AG10803 (cell line): ENCODE data around the gene NHP2.
"Not testable (repeated sequence)": the region's sequence is repeated elsewhere in the genome, so short reads cannot be mapped to it uniquely, and the experiment has no call there.

Experiments used
- DNase-seq: peaks from one replicate; pipeline ENCODE4 v3.0.0; 2010; ENCODE audit warnings: low read depth
- H3K4me3 ChIP-seq: 2 replicates; pipeline ENCODE4 v1.5.1; 2011; ENCODE audit warnings: mild to moderate bottlenecking, low read length, control low read depth
- TF ChIP-seq, protein P1 (sequence below): conservative IDR thresholded peaks from 2 replicates; pipeline ENCODE4 v1.5.1; 2011; ENCODE audit warnings: mild to moderate bottlenecking, low read length, control low read depth, inconsistent platforms

The NHP2 gene

DNA sequence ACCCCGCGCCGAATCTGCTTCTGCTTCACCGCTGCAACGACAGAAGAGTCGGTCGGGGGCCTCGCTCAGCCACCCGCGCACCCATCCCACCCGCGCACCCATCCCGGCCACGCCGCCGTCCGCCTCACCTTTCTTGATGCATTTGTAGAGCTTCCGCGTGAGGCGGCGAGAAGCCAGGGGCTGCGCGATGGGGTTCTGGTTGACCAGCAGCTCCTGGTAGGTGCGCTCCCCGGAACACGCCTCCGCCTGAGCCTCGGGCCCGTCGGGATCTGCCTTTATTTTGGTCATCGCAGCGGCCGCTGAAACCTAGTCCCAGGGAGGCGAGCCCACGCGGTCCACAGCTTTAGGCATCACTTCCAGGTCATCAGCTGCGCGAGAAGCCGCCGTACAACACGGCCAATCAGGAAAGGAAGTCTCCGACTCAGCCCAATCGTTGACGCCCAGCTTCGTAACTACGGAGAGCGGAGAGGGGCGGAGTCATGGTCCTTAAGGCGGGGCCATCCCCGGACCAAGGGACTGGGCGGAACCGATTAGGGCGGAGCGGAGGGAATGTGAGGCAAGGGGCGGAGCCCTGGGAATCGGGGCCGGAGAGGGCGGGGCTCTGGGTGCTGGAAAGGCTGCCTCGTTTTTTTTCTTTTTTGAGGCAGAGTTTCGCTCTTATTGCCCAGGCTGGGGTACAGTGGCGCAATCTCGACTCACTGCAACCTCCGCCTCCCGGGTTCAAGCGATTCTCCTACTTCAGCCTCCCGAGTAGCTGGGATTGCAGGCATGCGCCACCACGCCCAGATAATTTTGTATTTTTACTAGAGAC is at the start of gene NHP2:
Gene NHP2 (minus strand): TSS at position 356 of the 811 bp plus-strand sequence. CDS start 68 bp downstream, at position 288.
- peak within 1 kb of the TSS; percentile 84 for H3K4me3 ChIP-seq
- peak; percentile 98 for DNase-seq
- TF ChIP-seq, protein P1, sequence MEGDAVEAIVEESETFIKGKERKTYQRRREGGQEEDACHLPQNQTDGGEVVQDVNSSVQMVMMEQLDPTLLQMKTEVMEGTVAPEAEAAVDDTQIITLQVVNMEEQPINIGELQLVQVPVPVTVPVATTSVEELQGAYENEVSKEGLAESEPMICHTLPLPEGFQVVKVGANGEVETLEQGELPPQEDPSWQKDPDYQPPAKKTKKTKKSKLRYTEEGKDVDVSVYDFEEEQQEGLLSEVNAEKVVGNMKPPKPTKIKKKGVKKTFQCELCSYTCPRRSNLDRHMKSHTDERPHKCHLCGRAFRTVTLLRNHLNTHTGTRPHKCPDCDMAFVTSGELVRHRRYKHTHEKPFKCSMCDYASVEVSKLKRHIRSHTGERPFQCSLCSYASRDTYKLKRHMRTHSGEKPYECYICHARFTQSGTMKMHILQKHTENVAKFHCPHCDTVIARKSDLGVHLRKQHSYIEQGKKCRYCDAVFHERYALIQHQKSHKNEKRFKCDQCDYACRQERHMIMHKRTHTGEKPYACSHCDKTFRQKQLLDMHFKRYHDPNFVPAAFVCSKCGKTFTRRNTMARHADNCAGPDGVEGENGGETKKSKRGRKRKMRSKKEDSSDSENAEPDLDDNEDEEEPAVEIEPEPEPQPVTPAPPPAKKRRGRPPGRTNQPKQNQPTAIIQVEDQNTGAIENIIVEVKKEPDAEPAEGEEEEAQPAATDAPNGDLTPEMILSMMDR, result no peak

DNA sequence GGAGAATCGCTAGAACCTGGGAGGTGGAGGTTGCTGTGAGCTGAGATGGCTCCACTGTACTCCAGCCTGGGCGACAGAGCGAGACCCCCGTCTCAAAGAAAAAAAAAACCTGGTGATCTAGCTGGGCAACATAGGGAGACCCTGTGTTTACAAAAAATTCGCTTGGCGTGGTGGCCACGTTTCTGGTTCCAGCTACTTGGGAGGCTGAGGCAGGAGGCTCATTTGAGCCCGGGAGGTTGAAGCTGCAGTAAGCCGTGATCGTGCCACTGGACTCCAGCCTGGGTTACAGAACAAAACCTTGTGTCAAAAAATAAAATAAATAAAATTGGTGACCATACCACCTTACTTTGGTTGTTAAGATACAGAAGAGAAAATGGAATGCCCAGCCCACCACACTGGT is 48.9 kb upstream of the NHP2 start:
- H3K4me3 ChIP-seq, result no peak overlapping the region
- DNase-seq, result no peak
- TF ChIP-seq, protein P1, result no peak

DNA sequence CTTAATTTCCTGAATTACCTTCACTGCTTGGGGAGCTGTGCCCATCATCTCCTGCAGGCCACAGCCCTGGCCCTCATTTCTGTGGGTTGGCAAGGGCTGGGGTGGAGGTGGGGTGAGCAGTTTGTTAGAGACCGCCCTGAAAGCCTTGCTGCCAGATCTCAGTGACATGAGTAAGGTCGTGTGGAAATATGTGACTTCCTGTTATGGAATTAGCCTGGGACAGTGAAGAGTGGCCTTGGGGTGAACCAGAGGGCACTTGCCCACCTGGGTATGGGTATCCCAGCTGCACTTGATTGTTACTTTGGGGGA is 48.2 kb upstream of the NHP2 start:
- no peak overlapping the region for H3K4me3 ChIP-seq
- no peak for DNase-seq
- TF ChIP-seq, protein P1, result no peak

DNA sequence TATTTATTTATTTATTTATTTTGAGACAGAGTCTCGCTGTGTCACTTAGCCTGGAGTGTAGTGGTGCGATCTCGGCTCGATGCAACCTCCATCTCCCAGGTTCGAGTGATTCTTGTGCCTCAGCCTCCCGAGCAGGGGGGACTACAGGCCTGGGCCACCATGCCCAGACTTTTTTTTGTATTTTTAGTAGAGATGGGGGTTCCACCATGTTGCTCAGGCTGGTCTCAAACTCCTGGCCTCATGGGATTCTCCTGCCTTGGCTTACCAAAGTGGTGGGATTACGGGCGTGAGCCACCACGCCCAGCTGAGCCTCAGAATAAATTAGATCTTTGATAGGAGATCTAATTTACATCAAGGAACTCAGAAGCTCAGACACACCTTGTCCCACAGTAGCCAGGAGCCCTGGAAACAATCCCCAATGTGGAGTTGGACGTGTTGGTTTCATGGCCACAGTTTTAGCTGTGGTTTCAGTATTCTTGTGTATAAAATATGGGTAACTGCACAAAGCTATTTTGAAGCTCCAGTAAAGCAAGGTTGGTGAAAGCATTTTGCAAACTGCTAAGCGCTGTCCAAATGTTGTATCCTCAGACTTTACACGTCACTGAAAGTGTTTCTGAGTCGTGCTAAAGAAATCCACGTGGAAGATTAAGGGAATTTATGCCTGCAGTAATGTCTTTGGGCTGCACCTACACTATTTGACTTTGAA is 47.7 kb upstream of the NHP2 start:
- no peak overlapping the region for H3K4me3 ChIP-seq
- TF ChIP-seq, protein P1, result no peak
- DNase-seq, result peak; percentile 21

DNA sequence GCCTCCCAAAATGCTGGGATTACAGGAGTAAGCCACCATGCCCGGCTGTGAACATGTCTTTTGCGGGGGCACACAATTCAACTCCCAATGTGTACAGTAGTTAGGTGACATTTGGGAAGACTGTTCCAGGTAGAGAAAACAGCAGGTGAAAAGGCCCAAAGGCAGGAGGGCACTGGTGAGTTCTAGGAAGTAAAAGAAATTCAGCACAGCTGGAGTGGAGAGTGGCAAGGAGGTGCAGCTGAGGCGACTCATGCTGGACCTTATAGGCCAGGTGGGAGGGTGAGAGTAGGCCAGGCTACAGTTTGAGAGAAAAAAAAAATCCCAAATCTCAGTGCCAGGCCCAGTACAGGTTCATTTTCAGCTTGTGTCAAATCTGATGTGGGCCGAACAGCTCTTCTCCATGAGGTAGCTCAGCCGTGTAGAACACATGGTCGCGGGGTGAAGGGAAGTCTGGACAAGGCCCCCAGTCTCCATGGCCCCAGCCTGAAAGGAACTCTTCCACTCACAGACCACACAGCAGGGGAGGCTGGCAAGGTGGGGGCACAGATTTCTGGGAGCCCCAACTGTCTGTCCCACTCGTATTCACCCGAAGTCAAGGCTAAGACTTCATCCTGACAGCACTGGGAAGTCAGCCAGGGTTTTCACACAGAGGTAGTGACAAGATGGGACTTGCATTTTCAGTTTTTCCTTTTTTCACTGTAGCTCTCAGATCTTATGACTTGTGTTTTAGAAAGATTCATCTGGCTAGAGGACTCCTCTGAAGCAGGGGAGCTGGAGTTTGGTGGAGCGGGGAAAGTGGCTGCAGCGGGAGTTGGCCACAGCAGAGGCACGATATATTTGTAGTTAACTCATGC is 46.1 kb upstream of the NHP2 start:
- DNase-seq, result no peak
- TF ChIP-seq, protein P1, result no peak
- H3K4me3 ChIP-seq, result no peak overlapping the region

DNA sequence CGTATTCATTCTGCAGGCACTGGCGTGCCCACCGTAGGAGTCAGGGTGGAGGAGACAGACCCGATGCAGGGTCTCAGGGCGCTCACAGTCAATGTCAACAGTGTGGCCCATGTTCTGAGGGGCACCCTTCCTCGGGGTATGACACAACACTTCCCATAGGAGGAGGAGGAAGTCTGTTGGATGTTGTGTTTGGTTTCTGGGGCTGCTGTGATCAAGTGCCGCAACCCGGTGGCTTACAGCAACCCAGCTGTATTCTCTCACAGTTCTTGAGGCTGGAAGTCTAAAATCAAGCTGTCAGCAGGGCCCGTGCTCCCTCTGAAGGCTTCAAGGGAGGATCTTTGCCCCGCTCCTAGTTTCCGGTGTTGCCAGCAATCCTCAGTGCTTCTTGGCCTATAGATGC is 45.0 kb upstream of the NHP2 start:
- DNase-seq, result no peak
- TF ChIP-seq, protein P1, result no peak
- H3K4me3 ChIP-seq, result no peak overlapping the region

DNA sequence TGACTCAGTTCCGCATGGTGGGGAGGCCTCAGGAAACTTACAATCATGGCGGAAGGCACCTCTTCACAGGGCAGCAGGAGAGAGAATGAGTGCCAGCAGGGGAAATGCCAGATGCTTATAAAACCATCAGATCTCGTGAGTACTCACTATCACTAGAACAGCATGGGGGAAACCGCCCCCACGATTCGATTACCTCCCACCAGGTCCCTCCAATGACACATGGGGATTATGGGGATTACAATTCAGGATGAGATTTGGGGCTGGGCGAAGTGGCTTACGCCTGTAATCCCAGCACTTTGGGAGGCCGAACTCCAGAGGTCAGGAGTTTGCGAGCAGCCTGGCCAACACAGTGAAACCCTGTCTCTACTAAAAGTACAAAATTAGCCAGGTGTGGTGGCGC is 44.5 kb upstream of the NHP2 start:
- DNase-seq, H3K4me3 ChIP-seq: not testable (repeated sequence)
